GM13976 (cell line): Measurements from ENCODE around the gene PTPRJ.

Source experiments
- DNase-seq: peaks from one replicate; pipeline ENCODE4 v3.0.0; 2012; ENCODE audit warnings: low spot score
- CTCF ChIP-seq: IDR thresholded peaks from 2 replicates; pipeline ENCODE4 v1.5.1; 2012; ENCODE audit warnings: borderline replicate concordance, mild to moderate bottlenecking; ENCODE audit not compliant: insufficient read depth; ENCODE audit errors: extremely low read depth, missing control alignments, control extremely low read depth
- in situ Hi-C: fragments of 300-500 bp; cut with MboI; formaldehyde crosslinking; loops from one replicate; pipeline ENCODE4 v1.12.0; 2022; ENCODE audit warnings: low sequenced_read_pairs, mixed read lengths, inconsistent platforms; ENCODE audit not compliant: unreplicated experiment

PTPRJ gene

GRCh38 chr11:48216510-48216909 lies 236.2 kb downstream of the PTPRJ start, which contains the start of gene OR4B1:
TSS of gene OR4B1 (plus strand) at chr11:48216810. CDS start at chr11:48216810, 0 bp downstream.
- no peak for DNase-seq
- in situ Hi-C loops = no loop called here
- no peak for TF ChIP-seq CTCF
